ENCODE data around the gene HHAT.

Gene HHAT

GRCh38 chr1:210300923-210301614 lies 27.6 kb upstream of the HHAT start:
- no peaks in the 10 kb centered on the region for H3K27me3 ChIP-seq (replicated peaks; ENCODE audit: insufficient read depth, low read length)
- no peak overlapping the region for H3K9ac ChIP-seq (ENCODE audit: low read length)
- H3K36me3 ChIP-seq (replicated peaks; ENCODE audit: insufficient read depth, low read length): no peaks in the 10 kb centered on the region
- H3F3A ChIP-seq (ENCODE audit: insufficient read depth, low read length): no peaks in the 10 kb centered on the region
- H3K4me3 ChIP-seq (ENCODE audit: low read length): no peak overlapping the region
- H3K4me1 ChIP-seq (ENCODE audit: low read length): no peaks in the 10 kb centered on the region
- no peak overlapping the region for H3K4me2 ChIP-seq (ENCODE audit: low read depth, low read length)
- no peaks in the 10 kb centered on the region for H4K20me1 ChIP-seq (ENCODE audit: insufficient read depth, low read length)
- no peak overlapping the region for H3K27ac ChIP-seq (ENCODE audit: low read length)
- no peak for DNase-seq
- H3K79me2 ChIP-seq (ENCODE audit: low read length): no peaks in the 10 kb centered on the region
- H3K9me2 ChIP-seq (replicated peaks; ENCODE audit: insufficient read depth, low read length): no peaks in the 10 kb centered on the region
- TF ChIP-seq, protein P1, sequence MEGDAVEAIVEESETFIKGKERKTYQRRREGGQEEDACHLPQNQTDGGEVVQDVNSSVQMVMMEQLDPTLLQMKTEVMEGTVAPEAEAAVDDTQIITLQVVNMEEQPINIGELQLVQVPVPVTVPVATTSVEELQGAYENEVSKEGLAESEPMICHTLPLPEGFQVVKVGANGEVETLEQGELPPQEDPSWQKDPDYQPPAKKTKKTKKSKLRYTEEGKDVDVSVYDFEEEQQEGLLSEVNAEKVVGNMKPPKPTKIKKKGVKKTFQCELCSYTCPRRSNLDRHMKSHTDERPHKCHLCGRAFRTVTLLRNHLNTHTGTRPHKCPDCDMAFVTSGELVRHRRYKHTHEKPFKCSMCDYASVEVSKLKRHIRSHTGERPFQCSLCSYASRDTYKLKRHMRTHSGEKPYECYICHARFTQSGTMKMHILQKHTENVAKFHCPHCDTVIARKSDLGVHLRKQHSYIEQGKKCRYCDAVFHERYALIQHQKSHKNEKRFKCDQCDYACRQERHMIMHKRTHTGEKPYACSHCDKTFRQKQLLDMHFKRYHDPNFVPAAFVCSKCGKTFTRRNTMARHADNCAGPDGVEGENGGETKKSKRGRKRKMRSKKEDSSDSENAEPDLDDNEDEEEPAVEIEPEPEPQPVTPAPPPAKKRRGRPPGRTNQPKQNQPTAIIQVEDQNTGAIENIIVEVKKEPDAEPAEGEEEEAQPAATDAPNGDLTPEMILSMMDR (IDR thresholded peaks at IDR 0.05; ENCODE audit: low read length): no peak
- no peak for TF ChIP-seq EZH2 (optimal IDR thresholded peaks at IDR 0.05; ENCODE audit: low read depth, low read length)
- no peak for TF ChIP-seq EZH2phosphoT487 (IDR thresholded peaks at IDR 0.05; ENCODE audit: low read length)
- no peak overlapping the region for H2AFZ ChIP-seq (ENCODE audit: low read length)
- H3K9me3 ChIP-seq (replicated peaks; ENCODE audit: insufficient read depth, low read length): no peaks in the 10 kb centered on the region

GRCh38 chr1:210301615-210302000 lies 27.1 kb upstream of the HHAT start:
- Histone ChIP-seq H4K20me1 (ENCODE audit: insufficient read depth, low read length) (no peaks in the 10 kb centered on the region), H3K9ac (ENCODE audit: low read length) (no peak overlapping the region), H3K36me3 (replicated peaks; ENCODE audit: insufficient read depth, low read length) (no peaks in the 10 kb centered on the region), H3K27me3 (replicated peaks; ENCODE audit: insufficient read depth, low read length) (no peaks in the 10 kb centered on the region), H3K4me2 (ENCODE audit: low read depth, low read length) (no peak overlapping the region), H3K4me3 (ENCODE audit: low read length) (no peak overlapping the region), H3K9me2 (replicated peaks; ENCODE audit: insufficient read depth, low read length) (no peaks in the 10 kb centered on the region), H3K4me1 (ENCODE audit: low read length) (no peaks in the 10 kb centered on the region), H3K27ac (ENCODE audit: low read length) (no peak overlapping the region), H3K79me2 (ENCODE audit: low read length) (no peaks in the 10 kb centered on the region), H2AFZ (ENCODE audit: low read length) (no peak overlapping the region), H3F3A (ENCODE audit: insufficient read depth, low read length) (no peaks in the 10 kb centered on the region), H3K9me3 (replicated peaks; ENCODE audit: insufficient read depth, low read length) (no peaks in the 10 kb centered on the region)
- no peak for TF ChIP-seq EZH2 (optimal IDR thresholded peaks at IDR 0.05; ENCODE audit: low read depth, low read length)
- no peak for TF ChIP-seq EZH2phosphoT487 (IDR thresholded peaks at IDR 0.05; ENCODE audit: low read length)
- TF ChIP-seq, protein P1 (IDR thresholded peaks at IDR 0.05; ENCODE audit: low read length): no peak
- no peak for DNase-seq

DNA sequence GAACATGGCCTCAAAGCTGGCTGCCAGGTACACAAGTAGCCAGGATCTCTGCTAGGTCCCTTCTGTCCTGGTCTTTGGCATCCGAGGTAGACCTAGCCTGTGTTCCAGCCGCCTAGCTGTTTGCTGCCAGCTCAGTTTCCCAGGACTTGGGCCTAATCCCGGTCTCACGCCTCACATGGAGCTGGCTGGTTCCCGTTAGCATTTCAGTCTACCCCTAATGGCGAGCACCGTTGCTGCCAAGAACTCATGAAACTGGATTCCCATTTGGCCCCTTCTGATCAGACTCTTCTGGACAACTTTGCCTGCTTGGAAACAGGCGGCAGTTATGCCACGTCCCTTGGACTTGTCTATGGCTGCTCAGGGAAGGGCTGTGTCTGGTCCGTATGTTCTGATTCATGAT lies 26.2 kb upstream of the HHAT start:
- Histone ChIP-seq H3K9me3 (replicated peaks; ENCODE audit: insufficient read depth, low read length) (no peaks in the 10 kb centered on the region), H3K4me3 (ENCODE audit: low read length) (no peak overlapping the region), H3K36me3 (replicated peaks; ENCODE audit: insufficient read depth, low read length) (no peaks in the 10 kb centered on the region), H3K9me2 (replicated peaks; ENCODE audit: insufficient read depth, low read length) (no peaks in the 10 kb centered on the region), H3K4me2 (ENCODE audit: low read depth, low read length) (no peak overlapping the region), H3K79me2 (ENCODE audit: low read length) (no peaks in the 10 kb centered on the region), H2AFZ (ENCODE audit: low read length) (no peak overlapping the region), H3F3A (ENCODE audit: insufficient read depth, low read length) (no peaks in the 10 kb centered on the region), H3K4me1 (ENCODE audit: low read length) (no peaks in the 10 kb centered on the region), H3K27me3 (replicated peaks; ENCODE audit: insufficient read depth, low read length) (no peaks in the 10 kb centered on the region), H3K27ac (ENCODE audit: low read length) (no peak overlapping the region), H3K9ac (ENCODE audit: low read length) (no peak overlapping the region), H4K20me1 (ENCODE audit: insufficient read depth, low read length) (no peaks in the 10 kb centered on the region)
- DNase-seq: no peak
- no peak for TF ChIP-seq EZH2phosphoT487 (IDR thresholded peaks at IDR 0.05; ENCODE audit: low read length)
- no peak for TF ChIP-seq EZH2 (optimal IDR thresholded peaks at IDR 0.05; ENCODE audit: low read depth, low read length)
- TF ChIP-seq, protein P1 (IDR thresholded peaks at IDR 0.05; ENCODE audit: low read length): no peak

Data from MM.1S (cell line).